Hepatocyte (in vitro differentiated cells): ENCODE measurements around the gene CIITA.

Source experiments
- EZH2 ChIP-seq: fragments of 200-600 bp; sonication (generic); IDR thresholded peaks from 2 replicates; pipeline ENCODE4 v1.6.1; 2016; ENCODE audit warnings: antibody characterized with exemption, mild to moderate bottlenecking, borderline replicate concordance
- EZH2phosphoT487 ChIP-seq: fragments of 200-600 bp; sonication (generic); IDR thresholded peaks from one replicate; pipeline ENCODE4 v1.6.1; 2018; ENCODE audit warnings: antibody characterized with exemption, mild to moderate bottlenecking, low read depth, moderate library complexity; ENCODE audit not compliant: unreplicated experiment, severe bottlenecking
- TF ChIP-seq, protein P1 (sequence below): fragments of 200-600 bp; sonication (generic); IDR thresholded peaks from 2 replicates; pipeline ENCODE4 v1.5.1; 2016; ENCODE audit warnings: antibody characterized with exemption, mild to moderate bottlenecking; ENCODE audit not compliant: poor library complexity

DNA sequence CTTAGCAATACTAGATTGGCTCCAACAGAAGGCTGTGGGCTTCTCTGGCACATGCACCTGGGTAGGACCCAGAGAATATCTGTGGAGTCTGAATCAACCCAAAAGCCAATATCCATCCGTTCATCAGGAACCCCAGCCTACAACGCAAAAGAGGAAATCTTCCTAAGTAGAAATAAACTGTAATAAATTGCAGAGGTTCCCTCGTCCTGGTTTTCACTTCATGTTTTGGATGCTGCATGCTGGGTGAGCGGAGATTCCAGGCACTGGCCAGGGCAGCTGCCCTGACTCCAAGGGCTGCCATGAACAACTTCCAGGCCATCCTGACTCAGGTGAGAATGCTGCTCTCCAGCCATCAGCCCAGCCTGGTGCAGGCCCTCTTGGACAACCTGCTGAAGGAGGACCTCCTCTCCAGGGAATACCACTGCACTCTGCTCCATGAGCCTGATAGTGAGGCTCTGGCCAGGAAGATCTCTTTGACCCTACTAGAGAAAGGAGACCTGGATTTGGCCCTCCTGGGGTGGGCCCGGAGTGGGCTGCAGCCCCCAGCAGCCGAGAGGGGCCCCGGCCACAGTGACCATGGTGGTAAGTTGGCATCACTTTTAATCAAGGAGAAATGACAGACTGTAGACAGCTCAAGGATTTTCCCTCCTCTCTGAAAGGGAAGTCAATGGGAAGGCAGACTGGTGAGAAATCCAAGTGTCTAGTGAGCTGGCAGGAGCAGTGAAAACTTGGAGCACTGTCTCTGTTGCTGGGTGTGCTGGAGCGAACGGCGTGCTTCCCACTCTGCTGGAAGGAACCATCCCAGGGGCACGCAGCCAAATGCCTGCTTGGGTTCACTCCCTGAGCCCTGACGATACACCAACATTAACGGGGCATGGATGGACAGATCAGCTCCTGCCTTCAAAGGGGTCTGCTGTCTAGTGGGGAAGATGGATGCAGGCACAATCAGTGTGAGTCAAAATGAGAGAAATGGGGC lies 10.7 kb upstream of the CIITA start:
- TF ChIP-seq, protein P1, sequence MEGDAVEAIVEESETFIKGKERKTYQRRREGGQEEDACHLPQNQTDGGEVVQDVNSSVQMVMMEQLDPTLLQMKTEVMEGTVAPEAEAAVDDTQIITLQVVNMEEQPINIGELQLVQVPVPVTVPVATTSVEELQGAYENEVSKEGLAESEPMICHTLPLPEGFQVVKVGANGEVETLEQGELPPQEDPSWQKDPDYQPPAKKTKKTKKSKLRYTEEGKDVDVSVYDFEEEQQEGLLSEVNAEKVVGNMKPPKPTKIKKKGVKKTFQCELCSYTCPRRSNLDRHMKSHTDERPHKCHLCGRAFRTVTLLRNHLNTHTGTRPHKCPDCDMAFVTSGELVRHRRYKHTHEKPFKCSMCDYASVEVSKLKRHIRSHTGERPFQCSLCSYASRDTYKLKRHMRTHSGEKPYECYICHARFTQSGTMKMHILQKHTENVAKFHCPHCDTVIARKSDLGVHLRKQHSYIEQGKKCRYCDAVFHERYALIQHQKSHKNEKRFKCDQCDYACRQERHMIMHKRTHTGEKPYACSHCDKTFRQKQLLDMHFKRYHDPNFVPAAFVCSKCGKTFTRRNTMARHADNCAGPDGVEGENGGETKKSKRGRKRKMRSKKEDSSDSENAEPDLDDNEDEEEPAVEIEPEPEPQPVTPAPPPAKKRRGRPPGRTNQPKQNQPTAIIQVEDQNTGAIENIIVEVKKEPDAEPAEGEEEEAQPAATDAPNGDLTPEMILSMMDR, result no peak
- TF ChIP-seq EZH2 (no peak), EZH2phosphoT487 (no peak)
